HTERT RPE-1 (cell line): ENCODE data around the gene TXNRD1.

Experiments
- in situ Hi-C: fragments of 300-500 bp; cut with MboI; formaldehyde crosslinking; loops from 4 replicates; pipeline ENCODE4 v1.14.3; 2020; ENCODE audit warnings: low sequenced_read_pairs

TXNRD1 gene

DNA sequence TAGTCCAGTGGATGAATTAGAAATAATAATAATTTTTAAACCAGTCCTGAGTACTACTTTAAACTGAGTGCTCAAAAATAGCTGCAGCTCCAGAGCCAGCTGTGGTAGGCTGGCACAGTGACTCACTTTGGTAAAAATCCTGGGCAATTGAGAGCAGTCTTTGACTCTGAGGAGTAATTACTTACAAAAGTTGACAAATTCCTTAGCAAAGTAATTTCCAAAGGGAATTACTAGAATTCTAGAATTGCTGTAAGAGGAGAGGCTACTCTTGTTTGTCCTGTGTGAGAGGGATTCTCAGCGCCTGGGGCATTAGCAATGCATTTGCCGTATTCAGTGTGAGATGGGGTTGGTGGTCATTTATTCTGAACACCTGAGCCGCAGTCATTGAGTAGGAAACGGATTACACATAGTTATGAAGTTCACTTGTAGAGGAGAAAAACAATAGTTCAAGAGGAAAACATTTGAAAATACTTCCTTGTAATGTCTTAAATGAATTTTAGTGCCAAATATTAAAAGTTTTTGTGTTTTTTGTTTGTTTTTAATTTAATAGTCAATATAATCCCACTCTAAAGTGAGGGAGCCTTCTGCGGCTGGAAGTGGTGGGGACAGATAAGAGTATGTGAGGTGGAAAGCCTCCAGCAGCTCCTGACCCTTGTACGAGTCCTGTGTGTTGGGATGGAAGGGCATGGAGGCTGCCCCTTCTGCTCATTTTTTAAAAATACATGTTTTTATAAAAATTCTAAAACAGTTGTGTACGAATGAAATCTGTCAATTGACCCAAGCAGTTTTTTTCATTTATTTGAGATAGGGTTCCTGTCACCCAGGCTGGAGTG, 129.9 kb downstream of the TXNRD1 start:
- in situ Hi-C loops = no loop called here

DNA sequence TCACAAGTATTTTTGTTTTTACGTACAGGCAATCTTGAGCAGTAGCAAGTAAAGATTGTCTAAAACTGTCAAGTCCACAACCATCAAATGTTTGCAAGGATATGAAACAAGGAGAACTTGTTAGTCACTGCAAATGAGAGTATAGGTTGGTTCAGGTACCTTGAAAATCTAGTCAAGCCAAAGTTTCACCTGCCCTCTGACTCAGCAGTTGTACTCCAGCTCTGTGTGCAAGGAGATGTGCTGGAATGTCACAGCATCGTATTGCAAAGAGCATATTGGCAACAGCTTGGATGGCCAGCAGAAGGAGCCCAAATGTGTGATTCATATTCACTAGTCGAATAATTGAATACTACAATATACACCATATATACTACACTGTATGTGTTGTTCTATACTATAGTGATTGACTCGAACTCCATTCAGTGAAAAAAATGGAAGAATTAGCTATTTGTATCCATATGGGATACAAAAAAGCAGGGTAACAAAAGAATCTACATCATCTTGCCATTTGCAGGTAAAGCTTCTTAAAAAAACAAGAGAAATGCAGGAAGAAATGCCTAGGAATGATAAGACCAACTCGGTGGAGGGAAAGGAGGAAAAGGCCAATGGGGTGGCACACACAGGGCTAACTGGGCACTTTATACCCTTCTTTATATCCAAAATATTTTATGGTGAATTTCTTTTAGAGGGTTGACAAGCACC, 131.9 kb downstream of the TXNRD1 start:
- in situ Hi-C loops = no loop called here

GRCh38 chr12:104348283-104348993, 132.9 kb downstream of the TXNRD1 start:
- in situ Hi-C loops = no loop called here

GRCh38 chr12:104348994-104349494, 133.5 kb downstream of the TXNRD1 start:
- in situ Hi-C loops = no loop called here

DNA sequence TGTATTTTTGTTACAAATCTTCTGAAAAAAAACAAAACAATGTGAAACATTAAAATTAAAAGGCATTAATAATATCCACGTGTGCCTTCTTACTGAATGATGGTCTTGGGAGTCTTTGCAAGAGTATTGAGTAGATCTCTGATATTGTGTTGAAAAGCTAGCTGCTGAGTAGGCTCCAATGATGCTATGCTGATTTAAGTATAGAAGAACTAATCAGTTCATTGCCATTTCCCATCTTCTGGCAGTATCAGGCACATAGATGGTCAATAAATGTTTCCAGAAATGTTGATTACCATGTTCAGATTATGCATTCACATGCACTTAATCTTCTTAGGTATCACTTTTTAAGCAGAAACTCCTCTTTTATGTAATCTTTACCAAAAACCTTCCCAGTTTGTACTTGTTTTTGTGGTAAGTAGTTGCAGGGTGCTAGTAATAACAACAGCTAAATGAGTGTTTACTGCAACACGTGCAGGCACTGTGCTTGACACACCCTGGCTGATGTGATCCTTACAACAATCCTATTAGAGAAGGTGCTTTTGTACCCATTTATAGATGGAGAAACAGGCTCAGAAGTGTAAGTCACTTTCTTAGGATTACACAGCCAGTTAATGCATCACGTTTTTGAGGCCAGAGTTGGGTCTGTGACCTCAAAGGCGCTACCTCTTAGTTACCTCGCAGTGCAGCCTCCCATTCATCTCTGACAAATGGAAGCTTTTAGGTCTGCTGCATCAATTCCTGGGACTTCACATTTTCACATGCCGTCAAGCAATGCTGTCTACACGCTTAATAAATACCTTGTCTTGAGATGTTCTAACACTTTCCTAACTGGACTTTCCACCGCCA, 134.9 kb downstream of the TXNRD1 start:
- in situ Hi-C loops = no loop called here

GRCh38 chr12:104351057-104351983, 135.7 kb downstream of the TXNRD1 start:
- in situ Hi-C loops = no loop called here

DNA sequence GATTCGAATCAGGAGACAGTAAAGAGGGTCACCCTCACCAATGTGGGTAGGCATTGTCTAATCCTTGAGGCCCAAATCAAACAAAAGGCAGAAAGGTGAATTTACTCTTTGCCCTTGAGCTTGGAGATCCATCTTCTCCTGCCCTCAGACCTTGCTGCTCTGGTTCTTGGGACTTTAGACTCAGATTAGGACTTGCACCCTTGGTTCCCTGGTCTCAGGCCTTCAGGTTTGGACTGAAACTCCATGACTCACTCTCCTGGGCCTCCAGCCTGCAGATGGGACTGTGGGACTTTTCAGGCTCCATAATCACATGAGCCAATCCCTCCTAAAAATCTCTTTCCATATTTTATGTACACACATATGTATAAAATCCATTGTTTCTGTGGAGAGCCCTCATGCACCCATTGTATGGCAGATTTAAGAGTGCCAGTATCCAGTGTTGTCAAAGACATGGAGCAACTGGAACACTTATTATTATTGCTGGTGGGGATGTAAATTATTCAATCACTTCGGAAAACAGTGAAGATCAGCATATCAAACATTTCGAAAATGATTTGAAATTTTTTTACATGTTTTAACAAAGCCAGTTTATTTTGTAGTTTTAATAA, 136.6 kb downstream of the TXNRD1 start:
- in situ Hi-C loops = no loop called here

- in situ Hi-C loops = no loop called here
These were observed 137.7 kb downstream of the TXNRD1 start for GRCh38 chr12:104353012-104353981.

- in situ Hi-C loops = no loop called here
These were observed 138.7 kb downstream of the TXNRD1 start for GRCh38 chr12:104354167-104354867.

- in situ Hi-C loops = no loop called here
These were observed 139.4 kb downstream of the TXNRD1 start for GRCh38 chr12:104354868-104355570.

GRCh38 chr12:104355630-104356029, 140.1 kb downstream of the TXNRD1 start:
- in situ Hi-C loops = no loop called here

GRCh38 chr12:104356231-104357115, 140.9 kb downstream of the TXNRD1 start:
- in situ Hi-C loops = no loop called here

DNA sequence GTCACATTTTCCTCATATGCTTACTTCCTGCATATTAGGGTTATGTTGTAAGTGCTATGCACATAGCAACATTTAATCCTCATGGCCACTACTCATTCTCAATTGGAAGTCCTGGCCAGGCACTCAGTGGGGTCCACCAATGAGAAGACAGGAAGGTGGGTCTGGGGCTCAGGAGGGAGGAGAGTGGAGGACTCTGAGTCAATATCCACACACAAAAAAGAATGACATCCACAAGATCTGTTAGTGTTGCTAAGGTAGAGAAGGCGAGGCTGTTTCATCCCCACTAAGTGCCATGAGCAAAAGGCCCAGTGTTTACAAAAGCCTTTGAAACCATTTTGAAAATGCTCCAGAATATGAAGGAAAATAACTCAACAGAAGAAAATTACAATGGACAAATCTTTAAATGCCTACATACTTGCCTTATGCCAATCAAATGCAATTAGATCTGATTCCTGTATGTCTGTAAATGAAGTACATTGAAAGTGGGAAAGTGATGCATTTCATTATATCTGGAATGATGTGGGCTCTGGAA, 141.9 kb downstream of the TXNRD1 start:
- in situ Hi-C loops = no loop called here

GRCh38 chr12:104358353-104359003, 142.9 kb downstream of the TXNRD1 start:
- in situ Hi-C loops = no loop called here

DNA sequence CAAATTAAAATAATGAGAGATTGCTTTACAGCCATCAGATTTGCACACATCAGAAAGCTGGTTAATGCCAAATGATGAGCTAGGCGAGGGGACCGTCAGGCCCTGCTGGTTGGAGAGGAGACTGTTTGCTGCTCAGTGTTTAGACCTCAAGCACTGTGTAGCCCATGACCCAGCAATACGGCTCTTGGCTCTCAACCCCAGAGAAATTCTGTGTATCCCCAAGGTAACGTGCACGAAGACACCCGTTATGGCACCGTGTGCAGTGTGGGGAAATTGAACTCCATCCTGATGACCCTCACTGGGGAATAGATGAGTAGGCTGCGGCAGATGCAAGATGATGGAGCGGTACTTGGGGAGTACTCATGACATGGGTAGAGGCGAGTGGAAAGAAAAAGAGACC, 143.6 kb downstream of the TXNRD1 start:
- in situ Hi-C loops = no loop called here
